ENCODE data around the gene RAD51AP2.

DNA sequence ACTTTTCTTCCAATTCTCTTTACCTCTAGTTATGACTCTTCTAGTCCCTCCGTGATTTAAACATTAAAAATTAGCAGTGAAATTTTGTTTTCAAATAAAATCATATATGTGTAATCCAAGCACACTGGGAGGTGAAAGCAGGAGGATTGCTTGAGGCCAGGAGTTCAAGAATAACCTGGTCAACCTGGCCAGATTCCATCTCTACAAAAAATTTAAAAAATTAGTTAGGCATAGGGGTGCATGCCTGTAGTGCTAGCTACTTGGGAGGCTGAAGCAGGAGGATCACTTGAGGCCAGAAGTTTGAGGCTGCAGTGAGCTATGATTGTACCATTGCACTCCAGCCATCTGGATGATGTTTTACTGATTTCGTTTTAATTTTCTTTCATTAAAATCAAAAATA is 15.3 kb upstream of the RAD51AP2 start:
- TF ChIP-seq CTCF (IDR thresholded peaks at IDR 0.05) = no peak
- TF ChIP-seq POLR2A (IDR thresholded peaks at IDR 0.05) = no peak

Measured in heart left ventricle (tissue), 13 donors.